SK-N-MC (cell line): ENCODE data around the gene PDZRN3.

Experiments used
- DNase-seq: peaks from one replicate; pipeline ENCODE4 v3.0.0-alpha.2; 2011; ENCODE audit warnings: low read depth, low spot score
- H3K27ac ChIP-seq: fragments of 200-600 bp; sonication (generic); 2 replicates; pipeline ENCODE4 v1.5.1; 2016; ENCODE audit warnings: mixed run types
- H3K36me3 ChIP-seq: fragments of 200-600 bp; sonication (generic); 2 replicates; pipeline ENCODE4 v1.6.1; 2017; ENCODE audit warnings: antibody characterized with exemption, low read length, mixed read lengths; ENCODE audit not compliant: insufficient read depth
- H3K4me3 ChIP-seq: fragments of 200-600 bp; sonication (generic); 2 replicates; pipeline ENCODE4 v1.5.1; 2016
- H3K9ac ChIP-seq: fragments of 200-600 bp; sonication (generic); 2 replicates; pipeline ENCODE4 v1.8.0; 2017; ENCODE audit warnings: mixed run types, mixed read lengths; ENCODE audit not compliant: insufficient read length
- H3K9me3 ChIP-seq: fragments of 200-600 bp; sonication (generic); 2 replicates; pipeline ENCODE4 v1.6.1; 2017; ENCODE audit warnings: low read depth, mild to moderate bottlenecking, antibody characterized with exemption, low read length, moderate library complexity, mixed read lengths
- EZH2 ChIP-seq: fragments of 200-600 bp; sonication (generic); IDR thresholded peaks from one replicate; pipeline ENCODE4 v1.6.1; 2017; ENCODE audit warnings: antibody characterized with exemption
- FOXP2 ChIP-seq: optimal IDR thresholded peaks from 2 replicates; pipeline ENCODE3; 2011; ENCODE audit warnings: mild to moderate bottlenecking, moderate library complexity; ENCODE audit not compliant: insufficient read depth; ENCODE audit errors: extremely low read length, control extremely low read depth
- POLR2AphosphoS5 ChIP-seq: IDR thresholded peaks from 2 replicates; pipeline ENCODE4 v1.6.1; 2012; ENCODE audit warnings: mild to moderate bottlenecking, low read depth, low read length, borderline replicate concordance

Gene PDZRN3

DNA sequence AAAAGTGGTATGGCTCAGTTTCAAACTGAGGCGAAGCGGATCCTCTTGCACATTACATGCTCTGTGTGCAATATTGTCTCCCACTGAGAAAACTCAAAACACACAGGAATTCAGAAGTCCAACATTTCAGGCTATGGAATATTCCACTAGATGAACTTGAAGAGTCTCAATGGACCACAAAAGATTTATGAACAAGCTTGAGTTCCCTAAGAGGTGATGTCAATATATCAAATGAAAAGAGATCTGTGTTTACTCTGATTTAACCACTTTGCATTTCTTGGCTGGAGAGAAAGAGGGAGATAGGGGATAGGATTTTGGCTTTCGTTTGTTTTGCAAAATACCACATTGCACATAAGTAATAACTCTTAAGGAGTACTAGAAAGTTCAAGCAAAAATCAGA is 20.3 kb downstream of the PDZRN3 start:
- Histone ChIP-seq H3K9ac (no peak overlapping the region), H3K9me3 (no peaks in the 10 kb centered on the region), H3K36me3 (no peaks in the 10 kb centered on the region), H3K27ac (no peak overlapping the region), H3K4me3 (no peak overlapping the region)
- no peak for DNase-seq
- TF ChIP-seq FOXP2 (no peak), POLR2AphosphoS5 (no peak), EZH2 (no peak)

DNA sequence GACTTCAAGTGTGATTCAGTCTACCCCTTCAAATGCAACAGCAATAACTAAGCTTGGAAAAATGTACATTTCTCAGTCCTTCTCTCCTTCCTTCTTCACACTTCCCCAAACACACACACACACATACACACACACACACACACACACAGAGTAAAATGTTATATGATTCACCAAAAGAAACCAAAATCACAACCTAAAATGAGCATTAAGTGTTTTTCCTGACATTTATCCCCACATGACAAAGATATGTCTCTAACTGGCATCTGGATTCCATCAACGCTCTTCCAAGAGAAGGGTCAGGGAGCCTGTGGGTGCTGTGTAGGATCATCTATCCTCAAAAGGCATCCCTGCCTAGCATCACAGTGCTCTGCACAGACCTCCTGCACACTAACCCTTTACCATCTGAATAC is 21.0 kb downstream of the PDZRN3 start:
- Histone ChIP-seq H3K27ac (no peak overlapping the region), H3K9me3 (no peaks in the 10 kb centered on the region), H3K9ac (no peak overlapping the region), H3K4me3 (no peak overlapping the region), H3K36me3 (no peaks in the 10 kb centered on the region)
- TF ChIP-seq FOXP2 (no peak), POLR2AphosphoS5 (no peak), EZH2 (no peak)
- no peak for DNase-seq

- no peaks in the 10 kb centered on the region for H3K9me3 ChIP-seq
- DNase-seq = no peak
- TF ChIP-seq POLR2AphosphoS5 = no peak
- no peak for TF ChIP-seq FOXP2
- no peak for TF ChIP-seq EZH2
- H3K4me3 ChIP-seq = no peak overlapping the region
- H3K36me3 ChIP-seq = no peaks in the 10 kb centered on the region
- H3K27ac ChIP-seq = no peak overlapping the region
- no peak overlapping the region for H3K9ac ChIP-seq
These were observed 22.6 kb downstream of the PDZRN3 start for GRCh38 chr3:73602170-73602569.

- Histone ChIP-seq H3K36me3 (no peaks in the 10 kb centered on the region; the same call in 1 of the 2 replicates), H3K4me3 (no peak overlapping the region), H3K9ac (no peak overlapping the region), H3K27ac (no peak overlapping the region), H3K9me3 (no peaks in the 10 kb centered on the region)
- TF ChIP-seq EZH2 (no peak), FOXP2 (no peak), POLR2AphosphoS5 (no peak)
- DNase-seq = no peak
These were observed 23.3 kb downstream of the PDZRN3 start for GRCh38 chr3:73601481-73601880.

- no peaks in the 10 kb centered on the region; the same call in 1 of the 2 replicates for H3K36me3 ChIP-seq
- peak overlapping the region; percentile 35; the same call in 1 of the 2 replicates for H3K4me3 ChIP-seq
- peak overlapping the region; percentile 63 for H3K27ac ChIP-seq
- no peaks in the 10 kb centered on the region for H3K9me3 ChIP-seq
- no peak for TF ChIP-seq FOXP2
- no peak for TF ChIP-seq EZH2
- TF ChIP-seq POLR2AphosphoS5 = no peak
- no peak for DNase-seq
- H3K9ac ChIP-seq = no peak overlapping the region
These were observed 23.7 kb downstream of the PDZRN3 start for GRCh38 chr3:73601011-73601410.

DNA sequence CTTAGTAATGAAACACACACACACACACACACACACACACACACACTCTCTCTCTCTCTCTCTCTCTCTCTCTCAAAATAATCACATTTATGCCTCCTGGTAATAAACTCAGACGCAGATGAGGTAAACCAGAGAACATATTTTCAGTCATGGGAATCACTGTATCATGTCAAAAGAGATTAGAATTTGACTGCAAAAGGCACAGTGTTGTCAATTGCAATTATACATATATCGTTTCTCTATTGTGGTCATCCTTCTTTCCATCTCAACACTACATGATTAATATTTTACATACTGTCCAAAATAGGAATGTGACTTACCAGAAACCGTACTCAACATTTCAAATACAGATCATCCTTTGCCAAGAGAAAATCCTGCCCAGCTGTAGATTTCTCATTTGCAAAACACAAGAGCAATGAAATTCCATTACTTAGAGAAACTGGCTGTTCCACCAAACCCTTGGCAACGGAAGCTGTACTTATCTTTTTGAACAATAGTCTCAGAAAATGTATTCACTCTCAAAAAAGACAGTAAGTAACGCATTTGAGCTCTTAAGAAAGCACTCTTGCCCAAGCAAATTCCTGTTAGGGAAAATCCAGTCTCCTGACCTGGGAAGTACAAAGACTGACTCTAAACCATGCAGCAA is 24.3 kb downstream of the PDZRN3 start:
- Histone ChIP-seq H3K4me3 (peak overlapping the region; percentile 35; the same call in 1 of the 2 replicates), H3K9me3 (no peaks in the 10 kb centered on the region), H3K27ac (peak overlapping the region; percentile 63), H3K36me3 (no peaks in the 10 kb centered on the region; the same call in 1 of the 2 replicates), H3K9ac (no peak overlapping the region)
- DNase-seq = no peak
- TF ChIP-seq FOXP2 (no peak), POLR2AphosphoS5 (no peak), EZH2 (no peak)

DNA sequence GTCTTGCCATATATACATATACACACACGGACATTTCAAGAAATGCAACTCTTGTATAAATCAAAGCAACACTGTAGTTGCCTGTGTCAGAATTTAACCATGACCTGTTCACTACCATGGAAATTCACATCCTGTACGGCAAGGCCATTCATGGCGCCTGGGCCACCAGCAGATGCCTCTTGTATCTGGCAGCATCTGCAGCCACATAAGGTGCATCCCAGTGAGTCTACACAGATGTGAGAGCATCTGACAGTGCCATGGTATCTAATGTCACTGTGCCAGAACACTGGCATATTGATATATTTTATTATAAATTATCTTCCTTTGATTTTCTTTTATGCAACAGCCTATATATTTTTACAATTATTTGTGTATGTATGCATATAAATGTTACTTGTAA is 25.1 kb downstream of the PDZRN3 start:
- H3K9ac ChIP-seq = no peak overlapping the region
- no peaks in the 10 kb centered on the region; the same call in 1 of the 2 replicates for H3K36me3 ChIP-seq
- TF ChIP-seq FOXP2 (no peak), EZH2 (no peak), POLR2AphosphoS5 (no peak)
- H3K4me3 ChIP-seq = no peak overlapping the region
- no peak for DNase-seq
- H3K9me3 ChIP-seq = no peaks in the 10 kb centered on the region
- no peak overlapping the region for H3K27ac ChIP-seq

GRCh38 chr3:73597476-73597875 is 27.3 kb downstream of the PDZRN3 start:
- TF ChIP-seq POLR2AphosphoS5 (no peak), EZH2 (no peak), FOXP2 (no peak)
- H3K9ac ChIP-seq = no peak overlapping the region
- H3K4me3 ChIP-seq = no peak overlapping the region
- no peaks in the 10 kb centered on the region for H3K9me3 ChIP-seq
- no peak for DNase-seq
- H3K36me3 ChIP-seq = no peaks in the 10 kb centered on the region; the same call in 1 of the 2 replicates
- H3K27ac ChIP-seq = no peak overlapping the region; the same call in 1 of the 2 replicates
